Measurements from ENCODE around the gene CARHSP1. TPM values are rescaled to one million over a fixed set of nuclear protein-coding genes. Genes with fewer than 3 reads are reported as not detected.

The CARHSP1 gene
- polyA plus RNA-seq, 3 donors, result 32.0 to 60.3 (median 52.0) TPM

- no peak for TF ChIP-seq CTCF (IDR thresholded peaks at IDR 0.05)
- H3K4me3 ChIP-seq (replicated peaks in 1 of 3; ENCODE audit: low read depth in 2 of 3, low read length in 3 of 3), result no peak overlapping the region
- H3K4me2 ChIP-seq (replicated peaks; ENCODE audit: extremely low read depth, low read length, poor library complexity, severe bottlenecking), result no peak overlapping the region
- Mint-ChIP-seq H3K4me3 (no peak overlapping the region), H3K27ac (peak overlapping the region in 1 of 7 donors; percentile 10), H3K9me3 (no peaks in the 10 kb centered on the region), H3K27me3 (ENCODE audit: low read depth in 3 of 3) (peaks cover 0 to 2% (median 0%) of the 10 kb centered on the region in 3 donors), H3K4me1 (peaks cover 17% of the 10 kb centered on the region), H3K36me3 (peaks cover 75 to 89% of the 10 kb centered on the region in 2 donors)
- WGBS (ENCODE audit: insufficient coverage), result 94% methylated on average over 4 of the region's 6 CpGs
- no peaks in the 10 kb centered on the region for H3K4me1 ChIP-seq (ENCODE audit: control insufficient read depth in 1 of 2, insufficient read depth in 2 of 2, low read length in 2 of 2)
- intact Hi-C loops (cut with micrococcal nuclease), result no loop called here
- H2AFZ ChIP-seq (ENCODE audit: insufficient read depth, low read depth, low read length, poor library complexity, severe bottlenecking), result no peak overlapping the region
- H3K9me3 ChIP-seq (replicated peaks in 1 of 2; ENCODE audit: control insufficient read depth in 1 of 2, insufficient read depth in 1 of 2, low read length in 2 of 2), result no peaks in the 10 kb centered on the region
- H3K36me3 ChIP-seq (replicated peaks in 1 of 2; ENCODE audit: control insufficient read depth in 1 of 2, insufficient read depth in 2 of 2, low read length in 2 of 2), result peaks cover 73 to 94% of the 10 kb centered on the region in 2 donors
- H3K27me3 ChIP-seq (ENCODE audit: control insufficient read depth in 2 of 2, insufficient read depth in 2 of 2, low read length in 2 of 2), result no peaks in the 10 kb centered on the region
- H4K20me1 ChIP-seq (ENCODE audit: insufficient read depth, low read length), result no peaks in the 10 kb centered on the region
- H3K9ac ChIP-seq (ENCODE audit: insufficient read depth, low read length, poor library complexity, severe bottlenecking), result no peak overlapping the region
- H3K79me2 ChIP-seq (ENCODE audit: insufficient read depth, low read length), result no peaks in the 10 kb centered on the region
- H3K27ac ChIP-seq (ENCODE audit: low read depth in 1 of 2, low read length in 2 of 2), result peak overlapping the region in 1 of 2 donors; percentile 29
- no peak for DNase-seq
These were observed 51.7 kb downstream of the CARHSP1 start for GRCh38 chr16:8816967-8817655.

- Mint-ChIP-seq H3K9me3 (no peaks in the 10 kb centered on the region), H3K4me3 (no peak overlapping the region), H3K27ac (peak overlapping the region in 1 of 7 donors; percentile 19), H3K4me1 (peaks cover 7% of the 10 kb centered on the region), H3K27me3 (ENCODE audit: low read depth in 3 of 3) (peaks cover 0 to 1% (median 1%) of the 10 kb centered on the region in 3 donors), H3K36me3 (peaks cover 86 to 91% of the 10 kb centered on the region in 2 donors)
- no peak overlapping the region for H3K9ac ChIP-seq (ENCODE audit: insufficient read depth, low read length, poor library complexity, severe bottlenecking)
- H3K36me3 ChIP-seq (replicated peaks in 1 of 2; ENCODE audit: control insufficient read depth in 1 of 2, insufficient read depth in 2 of 2, low read length in 2 of 2), result peaks cover 85 to 95% of the 10 kb centered on the region in 2 donors
- H3K79me2 ChIP-seq (ENCODE audit: insufficient read depth, low read length), result no peaks in the 10 kb centered on the region
- intact Hi-C loops (cut with micrococcal nuclease), result no loop called here
- WGBS (ENCODE audit: insufficient coverage), result 94% methylated on average over 10 of the region's 14 CpGs
- H3K9me3 ChIP-seq (replicated peaks in 1 of 2; ENCODE audit: control insufficient read depth in 1 of 2, insufficient read depth in 1 of 2, low read length in 2 of 2), result no peaks in the 10 kb centered on the region
- H2AFZ ChIP-seq (ENCODE audit: insufficient read depth, low read depth, low read length, poor library complexity, severe bottlenecking), result no peak overlapping the region
- H3K27ac ChIP-seq (ENCODE audit: low read depth in 1 of 2, low read length in 2 of 2), result no peak overlapping the region
- H3K4me2 ChIP-seq (replicated peaks; ENCODE audit: extremely low read depth, low read length, poor library complexity, severe bottlenecking), result no peak overlapping the region
- TF ChIP-seq CTCF (IDR thresholded peaks at IDR 0.05), result no peak
- no peak for DNase-seq
- H3K27me3 ChIP-seq (ENCODE audit: control insufficient read depth in 2 of 2, insufficient read depth in 2 of 2, low read length in 2 of 2), result no peaks in the 10 kb centered on the region
- no peak overlapping the region for H3K4me3 ChIP-seq (replicated peaks in 1 of 3; ENCODE audit: low read depth in 2 of 3, low read length in 3 of 3)
- H4K20me1 ChIP-seq (ENCODE audit: insufficient read depth, low read length), result no peaks in the 10 kb centered on the region
- no peaks in the 10 kb centered on the region for H3K4me1 ChIP-seq (ENCODE audit: control insufficient read depth in 1 of 2, insufficient read depth in 2 of 2, low read length in 2 of 2)
These were observed 54.6 kb downstream of the CARHSP1 start for GRCh38 chr16:8814095-8814806.
